H1 (cell line): ENCODE measurements around the gene ASB7. TPM values are rescaled to one million over a fixed set of nuclear protein-coding genes. Genes with fewer than 3 reads are reported as not detected.

ENCODE experiments used
- CTCF ChIA-PET: fragments of 300-600 bp; sonication (Branson Sonifier 250); formaldehyde crosslinking; loops from one replicate; lab custom pipeline; 2021; ENCODE audit not compliant: partially characterized antibody; lab: Charles Lee
- POLR2A ChIA-PET: fragments of 300-600 bp; sonication (Branson Sonifier 250); formaldehyde crosslinking; loops from one replicate; lab custom pipeline; 2021; ENCODE audit warnings: inconsistent platforms; ENCODE audit not compliant: partially characterized antibody; lab: Charles Lee
- DNase-seq, 2 experiments: peaks; one replicate each; pipeline versions ENCODE4 v3.0.0 to v3.0.0-alpha.2; 2010 to 2022; ENCODE audit warnings: low spot score in 2 of 2, low read depth in 1 of 2, mixed read lengths in 1 of 2
- FAIRE-seq: peaks from 2 replicates; lab custom pipeline; 2011; peaks lifted over from hg19 to GRCh38; lab: Jason Lieb, UNC
- H2AFZ ChIP-seq: 2 replicates; pipeline ENCODE4 v1.8.1; 2012; ENCODE audit warnings: low read length, inconsistent platforms
- H2AK5ac ChIP-seq: 2 replicates; pipeline ENCODE4 v1.6.1; 2013; ENCODE audit warnings: low read depth, low read length
- H2BK120ac ChIP-seq: replicated peaks from 2 replicates; pipeline ENCODE3; 2013; ENCODE audit warnings: low read depth, low read length, inconsistent platforms
- H2BK12ac ChIP-seq: 2 replicates; pipeline ENCODE4 v1.6.1; 2013; ENCODE audit warnings: low read depth, low read length
- H2BK15ac ChIP-seq: 2 replicates; pipeline ENCODE4 v1.6.1; 2013; ENCODE audit warnings: low read length
- H2BK20ac ChIP-seq: 2 replicates; pipeline ENCODE4 v1.6.1; 2013; ENCODE audit warnings: low read length
- H2BK5ac ChIP-seq: 2 replicates; pipeline ENCODE4 v1.6.1; 2013; ENCODE audit warnings: low read depth, low read length
- H3K14ac ChIP-seq: 2 replicates; pipeline ENCODE4 v1.6.1; 2013; ENCODE audit warnings: inconsistent platforms; ENCODE audit not compliant: insufficient read length
- H3K18ac ChIP-seq: 2 replicates; pipeline ENCODE4 v1.6.1; 2013; ENCODE audit warnings: low read length; ENCODE audit errors: extremely low read depth
- H3K23ac ChIP-seq: 2 replicates; pipeline ENCODE4 v1.6.1; 2013; ENCODE audit warnings: inconsistent platforms; ENCODE audit not compliant: insufficient read length
- H3K23me2 ChIP-seq: 2 replicates; pipeline ENCODE4 v1.6.1; 2013; ENCODE audit warnings: low read depth, low read length
- H3K27ac ChIP-seq: 2 replicates; pipeline ENCODE4 v1.6.1; 2011; ENCODE audit warnings: low read depth, low read length, inconsistent platforms
- H3K27me3 ChIP-seq, 4 experiments: replicated peaks in 1 of 4; 1 replicate in 1 of 4; 2 replicates in 3 of 4; pipeline versions ENCODE4 v1.6.1 to v1.8.1; 2011 to 2013; ENCODE audit warnings: low read length in 3 of 4, mild to moderate bottlenecking in 3 of 4, inconsistent platforms in 2 of 4, mixed read lengths in 2 of 4, moderate library complexity in 1 of 4; ENCODE audit not compliant: control insufficient read depth in 3 of 4, insufficient read depth in 3 of 4; ENCODE audit errors: extremely low read depth in 1 of 4
- H3K36me3 ChIP-seq, 4 experiments: 2 replicates each; pipeline versions ENCODE4 v1.6.1 to v1.8.1; 2011 to 2013; ENCODE audit warnings: mild to moderate bottlenecking in 4 of 4, low read length in 3 of 4, moderate library complexity in 2 of 4, control low read depth in 1 of 4, inconsistent platforms in 1 of 4; ENCODE audit not compliant: insufficient read depth in 4 of 4, control insufficient read depth in 2 of 4
- H3K4ac ChIP-seq: replicated peaks from 2 replicates; pipeline ENCODE3; 2013; ENCODE audit warnings: low read length, low read depth, mixed read lengths, inconsistent platforms; ENCODE audit not compliant: insufficient read length
- H3K4me1 ChIP-seq, 4 experiments: replicated peaks in 1 of 4; 1 replicate in 1 of 4; 2 replicates in 3 of 4; pipeline versions ENCODE4 v1.6.1 to v1.8.1; 2011 to 2013; ENCODE audit warnings: low read length in 3 of 4, inconsistent platforms in 2 of 4, mixed read lengths in 1 of 4; ENCODE audit not compliant: insufficient read depth in 4 of 4, control insufficient read depth in 3 of 4
- H3K4me2 ChIP-seq, 2 experiments: 2 replicates each; pipeline versions ENCODE4 v1.6.1 to v1.8.1; 2011 to 2013; ENCODE audit warnings: low read depth in 2 of 2, low read length in 2 of 2, control low read depth in 1 of 2, inconsistent platforms in 1 of 2, mild to moderate bottlenecking in 1 of 2; ENCODE audit not compliant: insufficient read depth in 1 of 2
- H3K4me3 ChIP-seq, 4 experiments: fragments of 200-600, 300-600 bp in 1 of 4; sonication (generic), shearing (Covaris generic), sonication (Bioruptor Twin) in 1 of 4; 2 replicates each; pipeline versions ENCODE4 v1.5.1 to v1.8.1; 2011 to 2016; ENCODE audit warnings: low read length in 4 of 4, low read depth in 3 of 4, control low read depth in 2 of 4, inconsistent platforms in 2 of 4, mild to moderate bottlenecking in 2 of 4, mixed read lengths in 1 of 4, moderate library complexity in 1 of 4; ENCODE audit not compliant: insufficient read depth in 2 of 4; ENCODE audit errors: extremely low read depth in 1 of 4
- H3K56ac ChIP-seq: replicated peaks from 2 replicates; pipeline ENCODE3; 2013; ENCODE audit warnings: low read depth, mild to moderate bottlenecking, mixed read lengths, low read length, inconsistent platforms; ENCODE audit not compliant: insufficient read length
- H3K79me1 ChIP-seq: 2 replicates; pipeline ENCODE4 v1.6.1; 2013; ENCODE audit warnings: low read depth, low read length, control low read depth
- H3K79me2 ChIP-seq, 2 experiments: 2 replicates each; pipeline versions ENCODE4 v1.6.1 to v1.8.1; 2012 to 2013; ENCODE audit warnings: low read length in 2 of 2, mild to moderate bottlenecking in 2 of 2, inconsistent platforms in 1 of 2; ENCODE audit not compliant: insufficient read depth in 2 of 2, control insufficient read depth in 1 of 2
- H3K9ac ChIP-seq, 4 experiments: replicated peaks in 1 of 4; 1 replicate in 1 of 4; 2 replicates in 3 of 4; pipeline versions ENCODE4 v1.6.1 to v1.8.1; 2011 to 2013; ENCODE audit warnings: low read depth in 3 of 4, low read length in 3 of 4, control low read depth in 2 of 4, mild to moderate bottlenecking in 2 of 4, moderate library complexity in 2 of 4, inconsistent platforms in 1 of 4; ENCODE audit errors: extremely low read depth in 1 of 4
- H3K9me3 ChIP-seq, 2 experiments: 2 replicates each; pipeline versions ENCODE4 v1.6.1 to v1.8.1; 2012 to 2013; ENCODE audit warnings: mild to moderate bottlenecking in 2 of 2, moderate library complexity in 2 of 2, control low read depth in 1 of 2, inconsistent platforms in 1 of 2, low read depth in 1 of 2, low read length in 1 of 2, mixed read lengths in 1 of 2; ENCODE audit not compliant: insufficient read depth in 2 of 2
- H4K20me1 ChIP-seq, 2 experiments: replicated peaks in 1 of 2; 2 replicates each; pipeline versions ENCODE3 to v1.8.1; 2011 to 2013; ENCODE audit warnings: inconsistent platforms in 2 of 2, low read length in 2 of 2, mild to moderate bottlenecking in 1 of 2; ENCODE audit not compliant: insufficient read depth in 2 of 2, control insufficient read depth in 1 of 2
- H4K5ac ChIP-seq: 2 replicates; pipeline ENCODE4 v1.6.1; 2013; ENCODE audit warnings: low read length, low read depth, mixed read lengths, inconsistent platforms; ENCODE audit not compliant: insufficient read length
- H4K8ac ChIP-seq: 2 replicates; pipeline ENCODE4 v1.8.0; 2013; ENCODE audit warnings: mild to moderate bottlenecking, moderate library complexity, low read length, inconsistent platforms; ENCODE audit not compliant: insufficient read depth; ENCODE audit errors: extremely low read depth
- H4K91ac ChIP-seq: replicated peaks from 2 replicates; pipeline ENCODE3; 2013; ENCODE audit warnings: low read length, mixed read lengths, inconsistent platforms; ENCODE audit not compliant: insufficient read length
- CTBP2 ChIP-seq: IDR thresholded peaks from 2 replicates; pipeline ENCODE4 v1.7.0; 2011; ENCODE audit warnings: borderline replicate concordance, mild to moderate bottlenecking, moderate library complexity, mixed read lengths, low read length; ENCODE audit not compliant: insufficient read depth, insufficient read length
- RAD21 ChIP-seq, 2 experiments: IDR thresholded peaks in 1 of 2; conservative IDR thresholded peaks in 1 of 2; 2 replicates each; pipeline ENCODE4 v1.6.1; 2011; ENCODE audit warnings: low read depth in 2 of 2, low read length in 2 of 2, improper control_type of control experiment in 1 of 2, inconsistent platforms in 1 of 2, mild to moderate bottlenecking in 1 of 2, moderate library complexity in 1 of 2
- SP1 ChIP-seq: IDR thresholded peaks from 2 replicates; pipeline ENCODE4 v1.6.1; 2011; ENCODE audit warnings: low read depth, low read length
- SP2 ChIP-seq: IDR thresholded peaks from 2 replicates; pipeline ENCODE4 v1.6.1; 2012; ENCODE audit warnings: mild to moderate bottlenecking, low read length, inconsistent platforms
- SP4 ChIP-seq: IDR thresholded peaks from 2 replicates; pipeline ENCODE4 v1.6.1; 2012; ENCODE audit warnings: low read length, inconsistent platforms
- TAF7 ChIP-seq: optimal IDR thresholded peaks from 2 replicates; pipeline ENCODE3; 2011; ENCODE audit warnings: low read depth, mild to moderate bottlenecking, inconsistent platforms, low read length, moderate library complexity, borderline replicate concordance
- TBP ChIP-seq: IDR thresholded peaks from 2 replicates; pipeline ENCODE4 v1.6.1; 2011; ENCODE audit warnings: low read depth, low read length, improper control_type of control experiment
- YY1 ChIP-seq: IDR thresholded peaks from 2 replicates; pipeline ENCODE4 v1.6.1; 2011; ENCODE audit warnings: low read depth, mild to moderate bottlenecking, low read length
- WGBS, 2 experiments: shearing (Covaris generic) in 1 of 2; methylation state at CpG; one replicate each; pipeline versions ENCODE4 v1.1.6 to v1.1.7; 2013 to 2015; ENCODE audit warnings: low lambda C conversion rate in 2 of 2, mixed read lengths in 2 of 2, inconsistent platforms in 1 of 2, low coverage in 1 of 2, missing lambda C conversion rate in 1 of 2; ENCODE audit not compliant: insufficient replicate concordance in 2 of 2, insufficient coverage in 1 of 2, insufficient read length in 1 of 2; ENCODE audit errors: extremely low coverage in 1 of 2, missing lambda C conversion rate in 1 of 2; 5-methylcytosine and 5-hydroxymethylcytosine counted together
- polyA plus RNA-seq, 7 experiments: library from polyadenylated mRNA; depleted of rRNA in 3 of 7; stranded (reverse) in 5 of 7; unstranded in 2 of 7; fragments of >200 nt in 5 of 7; fragments of 200-250 nt in 2 of 7; gene quantifications; 1 replicate in 5 of 7; 2 replicates in 1 of 7; 4 replicates in 1 of 7; pipeline versions ENCODE4 v1.2.1 to v1.2.3, GENCODE V29; 2011 to 2013; ENCODE audit warnings: missing spikeins in 2 of 7, mixed read lengths in 2 of 7
- total RNA-seq: library from RNA; stranded (reverse); fragmentation: NEBNext Ultra II Directional; extraction: Animal tissue kit (Norgen Biotek cat#: 25700); gene quantifications from 2 replicates; pipeline ENCODE4 v1.2.1, GENCODE V29; 2021
- TF ChIP-seq, protein P1 (sequence below), 3 experiments: IDR thresholded peaks; 1 replicate in 2 of 3; 2 replicates in 1 of 3; pipeline versions ENCODE4 v1.5.1 to v1.6.1; 2011; ENCODE audit warnings: low read length in 3 of 3, mild to moderate bottlenecking in 3 of 3, inconsistent platforms in 2 of 3, low read depth in 1 of 3, moderate library complexity in 1 of 3; ENCODE audit not compliant: insufficient read depth in 1 of 3; ENCODE audit errors: control extremely low read depth in 1 of 3

Gene ASB7
- total and polyA plus RNA-seq, 2 of the 8 experiments (the other 6 are each of a cell fraction or from before 2014, with no cell fraction given) = 5.2 to 12.8 TPM

DNA sequence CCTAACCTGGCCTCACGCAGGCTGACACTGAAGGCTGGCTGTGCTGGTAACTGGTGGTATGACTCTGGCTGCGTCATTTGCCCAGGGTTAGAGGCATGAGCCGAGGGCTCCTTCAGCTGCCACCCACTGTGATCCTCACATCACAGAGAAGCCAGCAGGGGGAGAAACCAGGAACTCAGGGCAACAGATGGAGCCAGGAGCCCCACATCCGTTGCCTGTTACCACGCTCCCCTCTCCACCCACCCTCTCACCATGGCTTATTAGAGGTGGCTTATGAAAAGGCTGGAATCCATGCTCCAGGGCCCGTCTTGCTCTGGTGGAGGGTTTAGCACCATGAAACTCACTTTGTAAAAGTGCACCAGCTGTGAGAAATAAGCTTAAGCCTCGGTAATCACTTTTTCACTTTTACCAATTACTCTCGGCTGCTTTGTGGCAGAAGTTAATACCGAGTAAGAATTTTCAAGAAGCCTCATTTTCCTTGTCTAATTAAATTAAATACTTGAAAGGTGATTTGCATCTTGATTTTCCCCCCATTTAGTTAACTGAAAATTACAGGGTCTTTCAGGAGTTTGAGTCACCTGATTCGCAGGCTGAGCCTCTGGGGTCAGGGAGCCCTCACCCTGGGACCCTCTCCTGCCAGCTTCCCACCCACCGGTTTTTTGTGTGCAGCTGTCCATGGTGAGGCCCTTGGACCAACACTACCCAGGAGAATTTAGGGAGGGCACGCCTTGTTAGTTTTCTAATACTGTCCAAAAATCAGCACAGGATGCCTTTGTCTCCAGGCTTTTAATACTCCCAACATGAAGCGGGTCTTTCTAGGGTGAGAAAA is 60.9 kb downstream of the ASB7 start:
- Histone ChIP-seq H3K4me2 (no peak overlapping the region; a peak in 1 of 4 replicates), H3K4me3 (no peak overlapping the region), H3K23me2 (no peaks in the 10 kb centered on the region), H2BK15ac (no peak overlapping the region), H3K36me3 (no peaks in the 10 kb centered on the region), H3K14ac (no peak overlapping the region), H3K23ac (no peak overlapping the region), H3K79me2 (no peaks in the 10 kb centered on the region), H3K9me3 (no peaks in the 10 kb centered on the region), H4K8ac (peak overlapping the region; percentile 58; the same call in 1 of the 2 replicates), H2BK20ac (no peak overlapping the region), H4K20me1 (no peaks in the 10 kb centered on the region), H3K27me3 (no peaks in the 10 kb centered on the region), H3K27ac (no peak overlapping the region), H2AFZ (no peak overlapping the region), H3K56ac (no peak overlapping the region), H3K4ac (no peak overlapping the region), H2BK5ac (no peak overlapping the region), H3K79me1 (no peaks in the 10 kb centered on the region; the same call in 1 of the 2 replicates), H4K5ac (no peak overlapping the region), H3K4me1 (peaks cover 0 to 5% (median 3%) of the 10 kb centered on the region in 4 experiments; a peak in 2 of 7 replicates), H4K91ac (no peak overlapping the region), H3K18ac (no peak overlapping the region), H3K9ac (no peak overlapping the region; a peak in 1 of 7 replicates), H2AK5ac (no peak overlapping the region), H2BK120ac (no peak overlapping the region), H2BK12ac (no peak overlapping the region)
- ChIA-PET POLR2A (no interaction called here), CTCF (interaction anchor here (0.8 to 1.4 kb wide), 8 partner anchors 8 to 210 kb away, joined by 3 to 6 read pairs (median 4); no protein-coding TSS in a partner anchor)
- WGBS, 2 experiments = 72% methylated on average over 11 of the region's 13 CpGs; no CpG with 5 or more reads in 1 of the 2 experiments
- FAIRE-seq (no peak), DNase-seq (peak; percentile 17 to 65)
- TF ChIP-seq SP4 = no peak
- TF ChIP-seq SP2 = no peak
- no peak for TF ChIP-seq YY1
- TF ChIP-seq RAD21 (IDR thresholded peaks at IDR 0.05 in 1 of 2, conservative IDR thresholded peaks at IDR 0.05 in 1 of 2; ENCODE audit: low read depth in 2 of 2, low read length in 2 of 2) = peak; percentile 39 to 56; a peak in 3 of 4 replicates
- TF ChIP-seq, protein P1, sequence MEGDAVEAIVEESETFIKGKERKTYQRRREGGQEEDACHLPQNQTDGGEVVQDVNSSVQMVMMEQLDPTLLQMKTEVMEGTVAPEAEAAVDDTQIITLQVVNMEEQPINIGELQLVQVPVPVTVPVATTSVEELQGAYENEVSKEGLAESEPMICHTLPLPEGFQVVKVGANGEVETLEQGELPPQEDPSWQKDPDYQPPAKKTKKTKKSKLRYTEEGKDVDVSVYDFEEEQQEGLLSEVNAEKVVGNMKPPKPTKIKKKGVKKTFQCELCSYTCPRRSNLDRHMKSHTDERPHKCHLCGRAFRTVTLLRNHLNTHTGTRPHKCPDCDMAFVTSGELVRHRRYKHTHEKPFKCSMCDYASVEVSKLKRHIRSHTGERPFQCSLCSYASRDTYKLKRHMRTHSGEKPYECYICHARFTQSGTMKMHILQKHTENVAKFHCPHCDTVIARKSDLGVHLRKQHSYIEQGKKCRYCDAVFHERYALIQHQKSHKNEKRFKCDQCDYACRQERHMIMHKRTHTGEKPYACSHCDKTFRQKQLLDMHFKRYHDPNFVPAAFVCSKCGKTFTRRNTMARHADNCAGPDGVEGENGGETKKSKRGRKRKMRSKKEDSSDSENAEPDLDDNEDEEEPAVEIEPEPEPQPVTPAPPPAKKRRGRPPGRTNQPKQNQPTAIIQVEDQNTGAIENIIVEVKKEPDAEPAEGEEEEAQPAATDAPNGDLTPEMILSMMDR (IDR thresholded peaks at IDR 0.05; ENCODE audit: control extremely low read depth in 1 of 3, insufficient read depth in 1 of 3, low read depth in 1 of 3, low read length in 3 of 3) = peak; percentile 46 to 61 (median 58)
- TF ChIP-seq TBP = no peak
- TF ChIP-seq SP1 = no peak
- no peak for TF ChIP-seq CTBP2
- TF ChIP-seq TAF7 = no peak
